ENCODE measurements around the gene POLE2.
"Not testable (repeated sequence)": the region's sequence is repeated elsewhere in the genome, so short reads cannot be mapped to it uniquely, and the experiment has no call there.

The POLE2 gene

DNA sequence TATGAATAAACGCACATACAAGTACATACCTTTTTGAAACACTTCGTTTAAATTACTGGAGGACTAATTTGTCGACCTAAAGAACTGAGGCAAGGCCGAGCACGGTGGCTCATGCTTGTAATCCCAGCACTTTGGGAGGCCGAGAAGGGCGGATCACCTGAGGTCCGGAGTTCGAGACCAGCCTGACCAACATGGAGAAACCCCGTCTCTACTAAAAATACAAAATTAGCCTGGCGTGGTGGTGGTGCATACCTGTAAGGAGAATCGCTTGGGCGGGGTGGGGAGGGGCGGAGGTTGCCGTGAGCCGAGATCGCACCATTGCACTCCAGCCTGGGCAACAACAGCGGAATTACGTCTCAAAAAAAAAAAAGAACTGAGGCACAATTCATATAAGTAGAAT is 68.7 kb downstream of the POLE2 start:
- not testable (repeated sequence) for DNase-seq (ENCODE audit: low read depth)

DNA sequence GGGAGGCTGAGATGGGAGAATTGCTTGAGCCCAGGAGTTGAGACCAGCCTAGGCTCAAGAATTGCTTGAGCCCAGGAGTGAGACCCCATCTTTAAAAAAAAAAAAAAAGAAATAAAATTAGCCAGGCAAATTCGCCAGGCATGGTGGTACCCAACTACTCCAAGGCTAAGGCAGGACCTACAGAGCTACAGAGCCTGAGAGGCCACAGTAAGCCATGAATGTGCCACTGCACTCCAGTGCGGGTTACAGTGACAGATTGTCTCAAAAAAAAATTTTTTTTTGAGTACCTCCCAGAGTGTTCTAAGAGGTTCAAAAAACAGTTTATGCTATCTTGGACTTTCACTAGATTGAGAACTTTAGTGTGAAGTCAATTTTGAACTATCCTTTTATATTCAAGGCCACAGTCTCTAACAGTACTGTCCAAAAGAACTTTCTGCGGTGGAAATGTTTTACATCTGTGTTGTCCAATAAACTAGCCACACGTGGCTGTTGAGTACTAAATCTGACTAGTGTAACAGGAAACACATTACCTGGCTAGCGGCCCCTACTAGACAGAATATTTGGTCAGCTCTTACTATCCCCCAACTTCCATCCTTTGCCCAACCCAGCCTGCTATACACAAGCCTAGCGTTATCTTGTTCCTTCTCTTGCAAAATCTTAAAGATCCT is 70.0 kb downstream of the POLE2 start:
- no peak for DNase-seq (ENCODE audit: low read depth)

GRCh38 chr14:49615776-49616175 is 72.2 kb downstream of the POLE2 start:
- DNase-seq (ENCODE audit: low read depth), result no peak

DNA sequence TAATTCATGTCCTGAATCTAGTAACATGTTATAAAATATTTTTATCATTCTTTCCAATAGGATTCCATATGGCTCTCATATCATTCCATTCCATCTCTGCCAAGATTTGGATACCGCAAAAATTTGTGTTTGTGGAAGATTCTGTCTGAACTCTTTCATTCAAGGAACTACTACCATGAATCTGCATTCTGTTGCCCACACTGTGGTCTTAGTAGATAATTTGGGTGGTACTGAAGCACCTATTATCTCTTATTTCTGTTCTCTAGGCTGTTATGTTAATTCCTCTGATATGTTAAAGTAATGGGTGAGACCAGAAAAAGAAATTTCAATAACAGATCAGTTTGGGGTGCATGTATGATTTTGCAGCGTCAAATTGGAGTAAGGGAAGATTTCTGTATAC is 73.8 kb downstream of the POLE2 start:
- no peak for DNase-seq (ENCODE audit: low read depth)

GRCh38 chr14:49612671-49613070 is 75.3 kb downstream of the POLE2 start:
- DNase-seq (ENCODE audit: low read depth), result no peak

DNA sequence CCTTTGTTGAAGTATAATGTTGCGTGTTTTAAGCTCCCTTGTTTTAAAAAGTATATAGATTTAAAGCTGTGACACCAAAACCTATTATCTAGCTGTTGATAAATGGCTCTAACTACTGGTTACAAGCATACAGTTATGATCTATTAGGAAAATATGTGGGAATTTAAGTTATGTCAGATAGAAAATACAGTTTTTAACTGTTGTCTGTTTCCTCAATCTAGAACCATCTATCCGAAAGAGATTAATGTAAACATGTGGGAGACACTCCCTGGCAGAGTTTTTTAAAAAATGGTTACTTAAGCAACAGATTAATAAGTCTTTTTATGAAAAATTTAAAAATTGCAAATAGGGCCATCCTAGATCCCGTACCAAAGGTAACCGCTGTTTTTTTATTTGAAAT is 75.8 kb downstream of the POLE2 start:
- no peak for DNase-seq (ENCODE audit: low read depth)

DNA sequence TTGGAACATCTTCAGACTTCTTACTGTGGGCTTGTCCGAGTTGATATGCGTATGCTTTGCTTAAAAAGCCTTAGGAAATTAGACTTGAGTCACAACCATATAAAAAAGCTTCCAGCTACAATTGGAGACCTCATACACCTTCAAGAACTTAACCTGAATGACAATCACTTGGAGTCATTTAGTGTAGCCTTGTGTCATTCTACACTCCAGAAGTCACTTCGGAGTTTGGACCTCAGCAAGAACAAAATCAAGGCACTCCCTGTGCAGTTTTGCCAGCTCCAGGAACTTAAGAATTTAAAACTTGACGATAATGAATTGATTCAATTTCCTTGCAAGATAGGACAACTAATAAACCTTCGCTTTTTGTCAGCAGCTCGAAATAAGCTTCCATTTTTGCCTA is 80.4 kb downstream of the POLE2 start:
- no peak for DNase-seq (ENCODE audit: low read depth)

- peak; percentile 70 for DNase-seq (ENCODE audit: low read depth)
Observed at GRCh38 chr14:49598485-49599300, 89.3 kb downstream of the POLE2 start, which contains the start of gene LRR1. Gene LRR1 (plus strand): TSS chr14:49598940. CDS start chr14:49599021, 81 bp downstream.

- DNase-seq (ENCODE audit: low read depth), result no peak
Observed at GRCh38 chr14:49598189-49598484, 89.9 kb downstream of the POLE2 start.

- DNase-seq (ENCODE audit: low read depth), result no peak
Observed at GRCh38 chr14:49594347-49595091, 93.5 kb downstream of the POLE2 start.
